SK-N-SH treated with all-trans-retinoic acid at 6 μM for 48 hours (cell line): ENCODE results near the gene HOXC4.

Experiments used
- ATAC-seq: fragments of 200-7000 bp; cut with Tn5 transposase; 3 replicates; pipeline ENCODE4 v1.9.1; 2020; ENCODE audit warnings: mild to moderate bottlenecking, moderate library complexity
- ARNTL ChIP-seq: fragments of 450-650 bp; formaldehyde crosslinking; IDR thresholded peaks from 2 replicates; pipeline ENCODE4 v1.5.0; 2020; ENCODE audit warnings: low read depth, mild to moderate bottlenecking, moderate library complexity, borderline replicate concordance
- CSDC2 ChIP-seq: fragments of 250-450 bp; sonication (Bioruptor Pico); IDR thresholded peaks from 2 replicates; pipeline ENCODE4 v1.5.0; 2020; ENCODE audit warnings: mild to moderate bottlenecking, moderate library complexity
- GLIS3 ChIP-seq: fragments of 250-450 bp; sonication (Bioruptor Pico); IDR thresholded peaks from 2 replicates; pipeline ENCODE4 v1.5.0; 2020; ENCODE audit warnings: mild to moderate bottlenecking, moderate library complexity
- ISL1 ChIP-seq: fragments of 250-450 bp; sonication (Bioruptor Pico); IDR thresholded peaks from 2 replicates; pipeline ENCODE4 v2.1.2; 2022; ENCODE audit warnings: mild to moderate bottlenecking, moderate library complexity
- OSR1 ChIP-seq: fragments of 250-450 bp; sonication (Bioruptor Pico); IDR thresholded peaks from 2 replicates; pipeline ENCODE4 v1.8.0; 2022; ENCODE audit warnings: moderate library complexity, mild to moderate bottlenecking, inconsistent platforms
- PPARA ChIP-seq: fragments of 250-450 bp; sonication (Bioruptor Pico); IDR thresholded peaks from 2 replicates; pipeline ENCODE4 v1.5.0; 2020; ENCODE audit warnings: mild to moderate bottlenecking, borderline replicate concordance
- RARB ChIP-seq: fragments of 250-450 bp; sonication (Bioruptor Pico); IDR thresholded peaks from 2 replicates; pipeline ENCODE4 v1.8.0; 2021; ENCODE audit warnings: mild to moderate bottlenecking, moderate library complexity
- SNAI2 ChIP-seq: fragments of 250-450 bp; sonication (Bioruptor Pico); IDR thresholded peaks from 2 replicates; pipeline ENCODE4 v1.5.0; 2020; ENCODE audit warnings: mild to moderate bottlenecking, moderate library complexity
- TOX ChIP-seq: fragments of 250-450 bp; sonication (Bioruptor Pico); IDR thresholded peaks from 2 replicates; pipeline ENCODE4 v1.8.0; 2021; ENCODE audit warnings: mild to moderate bottlenecking, moderate library complexity, borderline replicate concordance
- ZC3H10 ChIP-seq: fragments of 250-450 bp; sonication (Bioruptor Pico); IDR thresholded peaks from 2 replicates; pipeline ENCODE4 v1.5.1; 2021; ENCODE audit warnings: mild to moderate bottlenecking, moderate library complexity
- ZFP3 ChIP-seq: fragments of 250-450 bp; sonication (Bioruptor Pico); IDR thresholded peaks from 2 replicates; pipeline ENCODE4 v1.5.0; 2020; ENCODE audit warnings: mild to moderate bottlenecking, moderate library complexity
- ZFP30 ChIP-seq: fragments of 450-650 bp; formaldehyde crosslinking; IDR thresholded peaks from 2 replicates; pipeline ENCODE4 v1.5.0; 2022; ENCODE audit warnings: mild to moderate bottlenecking, moderate library complexity
- ZNF565 ChIP-seq: fragments of 450-650 bp; formaldehyde crosslinking; conservative IDR thresholded peaks from 2 replicates; pipeline ENCODE4 v1.5.0; 2020; ENCODE audit warnings: low read depth, mild to moderate bottlenecking, moderate library complexity
- ZNF70 ChIP-seq: fragments of 450-650 bp; formaldehyde crosslinking; IDR thresholded peaks from 2 replicates; pipeline ENCODE4 v1.5.0; 2020; ENCODE audit warnings: mild to moderate bottlenecking, moderate library complexity
- ZNF8 ChIP-seq: fragments of 450-650 bp; formaldehyde crosslinking; IDR thresholded peaks from 2 replicates; pipeline ENCODE4 v1.5.0; 2020; ENCODE audit warnings: mild to moderate bottlenecking, moderate library complexity
- TF ChIP-seq, protein P1 (sequence below): fragments of 250-450 bp; sonication (Bioruptor Pico); IDR thresholded peaks from 2 replicates; pipeline ENCODE4 v1.8.0; 2021; ENCODE audit warnings: low read depth, mild to moderate bottlenecking, moderate library complexity, borderline replicate concordance
- TF ChIP-seq, protein P2 (sequence below): fragments of 250-450 bp; sonication (Bioruptor Pico); IDR thresholded peaks from 2 replicates; pipeline ENCODE4 v1.5.1; 2021; ENCODE audit warnings: mild to moderate bottlenecking, moderate library complexity
- TF ChIP-seq, protein P3 (sequence below): fragments of 250-450 bp; sonication (Bioruptor Pico); IDR thresholded peaks from 2 replicates; pipeline ENCODE4 v1.5.0; 2020; ENCODE audit warnings: mild to moderate bottlenecking, moderate library complexity
- TF ChIP-seq, protein P4 (sequence below): fragments of 250-450 bp; sonication (Bioruptor Pico); IDR thresholded peaks from 2 replicates; pipeline ENCODE4 v1.5.1; 2020; ENCODE audit warnings: low read depth, mild to moderate bottlenecking, moderate library complexity

The HOXC4 gene

GRCh38 chr12:54058128-54058768, 4.6 kb downstream of the HOXC4 start:
- ATAC-seq: no peak
- TF ChIP-seq, protein P1, sequence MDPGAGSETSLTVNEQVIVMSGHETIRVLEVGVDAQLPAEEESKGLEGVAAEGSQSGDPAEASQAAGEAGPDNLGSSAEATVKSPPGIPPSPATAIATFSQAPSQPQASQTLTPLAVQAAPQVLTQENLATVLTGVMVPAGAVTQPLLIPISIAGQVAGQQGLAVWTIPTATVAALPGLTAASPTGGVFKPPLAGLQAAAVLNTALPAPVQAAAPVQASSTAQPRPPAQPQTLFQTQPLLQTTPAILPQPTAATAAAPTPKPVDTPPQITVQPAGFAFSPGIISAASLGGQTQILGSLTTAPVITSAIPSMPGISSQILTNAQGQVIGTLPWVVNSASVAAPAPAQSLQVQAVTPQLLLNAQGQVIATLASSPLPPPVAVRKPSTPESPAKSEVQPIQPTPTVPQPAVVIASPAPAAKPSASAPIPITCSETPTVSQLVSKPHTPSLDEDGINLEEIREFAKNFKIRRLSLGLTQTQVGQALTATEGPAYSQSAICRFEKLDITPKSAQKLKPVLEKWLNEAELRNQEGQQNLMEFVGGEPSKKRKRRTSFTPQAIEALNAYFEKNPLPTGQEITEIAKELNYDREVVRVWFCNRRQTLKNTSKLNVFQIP (CRISPR knock-in tag): no peak
- TF ChIP-seq ZNF8 (CRISPR knock-in tag): no peak
- TF ChIP-seq, protein P2, sequence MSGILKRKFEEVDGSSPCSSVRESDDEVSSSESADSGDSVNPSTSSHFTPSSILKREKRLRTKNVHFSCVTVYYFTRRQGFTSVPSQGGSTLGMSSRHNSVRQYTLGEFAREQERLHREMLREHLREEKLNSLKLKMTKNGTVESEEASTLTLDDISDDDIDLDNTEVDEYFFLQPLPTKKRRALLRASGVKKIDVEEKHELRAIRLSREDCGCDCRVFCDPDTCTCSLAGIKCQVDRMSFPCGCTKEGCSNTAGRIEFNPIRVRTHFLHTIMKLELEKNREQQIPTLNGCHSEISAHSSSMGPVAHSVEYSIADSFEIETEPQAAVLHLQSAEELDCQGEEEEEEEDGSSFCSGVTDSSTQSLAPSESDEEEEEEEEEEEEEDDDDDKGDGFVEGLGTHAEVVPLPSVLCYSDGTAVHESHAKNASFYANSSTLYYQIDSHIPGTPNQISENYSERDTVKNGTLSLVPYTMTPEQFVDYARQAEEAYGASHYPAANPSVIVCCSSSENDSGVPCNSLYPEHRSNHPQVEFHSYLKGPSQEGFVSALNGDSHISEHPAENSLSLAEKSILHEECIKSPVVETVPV (CRISPR knock-in tag): no peak
- TF ChIP-seq PPARA (CRISPR knock-in tag): no peak
- no peak for TF ChIP-seq CSDC2 (CRISPR knock-in tag)
- no peak for TF ChIP-seq GLIS3 (CRISPR knock-in tag)
- no peak for TF ChIP-seq ARNTL (CRISPR knock-in tag)

GRCh38 chr12:54059668-54060067, 6.0 kb downstream of the HOXC4 start:
- TF ChIP-seq ZC3H10 (no peak), ARNTL (CRISPR knock-in tag) (no peak)
- TF ChIP-seq, all 23 proteins: peak for 0
- no peak for ATAC-seq

DNA sequence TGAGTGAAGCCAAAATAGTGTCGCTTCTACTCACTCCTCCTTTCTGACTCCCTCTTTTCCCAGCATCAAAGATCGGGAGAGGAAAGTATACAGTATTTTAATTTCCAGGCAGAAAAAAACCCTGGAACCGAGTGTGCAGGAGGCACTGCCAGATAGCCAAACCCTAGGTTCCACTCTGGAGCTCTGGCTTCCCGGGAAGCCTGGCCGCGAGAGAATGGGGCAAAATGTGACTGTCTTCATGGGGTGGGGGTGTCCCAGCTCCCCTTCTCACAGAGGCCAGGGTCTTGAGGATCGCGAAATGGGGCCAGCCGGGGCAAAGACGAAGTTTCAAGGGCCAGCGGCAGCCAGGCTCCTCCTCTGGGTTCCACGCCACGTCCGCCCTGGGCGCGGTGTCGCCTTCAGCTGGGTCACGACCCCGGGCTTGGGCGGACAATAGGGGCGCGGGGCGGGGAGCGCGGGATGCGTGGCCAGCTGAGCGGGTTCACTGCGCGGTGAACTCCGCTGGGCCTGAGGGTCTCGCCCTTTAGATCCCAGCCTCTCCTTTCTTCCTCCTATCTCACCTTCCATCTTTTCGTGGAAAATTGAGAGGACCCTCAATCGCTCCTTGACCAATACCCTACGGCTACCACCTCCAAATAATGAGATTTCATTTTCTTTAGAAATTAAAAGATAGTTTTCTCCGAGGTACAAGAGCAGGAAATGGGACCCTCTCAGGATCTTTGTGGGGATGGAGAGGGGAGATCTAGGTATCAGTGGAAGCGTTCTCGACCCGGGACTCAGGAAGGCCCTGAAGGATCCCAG, 6.7 kb downstream of the HOXC4 start:
- no peak for ATAC-seq
- TF ChIP-seq CSDC2 (CRISPR knock-in tag): no peak
- no peak for TF ChIP-seq SNAI2 (CRISPR knock-in tag)
- no peak for TF ChIP-seq ZC3H10
- TF ChIP-seq ZNF70: no peak
- TF ChIP-seq ZNF8 (CRISPR knock-in tag): no peak
- TF ChIP-seq ISL1 (CRISPR knock-in tag): no peak

DNA sequence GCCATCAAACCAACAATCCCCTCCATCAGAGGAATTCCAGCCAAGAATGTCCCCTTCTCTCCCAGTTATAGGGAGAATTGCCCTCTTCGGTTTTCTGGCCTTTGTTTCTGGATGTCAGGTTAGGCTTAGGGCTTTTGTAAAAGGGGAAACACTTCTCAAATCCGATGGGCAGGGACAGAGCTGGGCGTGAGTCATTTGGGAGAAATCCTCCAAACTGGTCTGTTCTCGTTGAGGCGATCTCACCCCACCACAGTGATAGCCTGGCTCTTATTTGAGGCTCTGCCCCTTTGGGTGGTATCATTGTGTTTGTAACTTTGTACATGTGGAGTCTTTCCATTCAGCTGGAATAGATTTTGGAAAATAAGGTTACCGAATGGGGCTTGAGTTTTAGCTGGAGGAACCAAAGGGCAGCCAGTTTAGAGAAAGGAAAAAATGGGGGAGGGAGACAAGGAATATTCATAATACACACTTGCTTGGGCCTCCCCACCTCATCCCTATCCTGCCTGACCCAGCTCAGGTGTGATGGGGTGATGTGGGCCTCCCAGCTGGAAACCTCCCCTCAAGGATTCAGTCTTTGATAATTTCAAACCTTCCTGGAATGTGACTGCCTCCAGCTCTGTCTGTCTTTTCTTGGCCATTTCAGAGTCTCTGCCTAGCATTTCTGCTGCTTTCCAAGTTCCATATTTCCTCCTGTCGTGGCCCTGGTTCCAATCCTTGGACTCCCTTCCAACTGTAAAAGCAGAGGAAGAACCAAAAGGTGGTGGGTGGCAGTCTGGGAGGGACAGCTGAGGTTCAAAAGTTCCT, 7.5 kb downstream of the HOXC4 start:
- TF ChIP-seq, protein P1 (CRISPR knock-in tag): no peak
- TF ChIP-seq RARB (CRISPR knock-in tag) (no peak), ZNF70 (no peak), ARNTL (CRISPR knock-in tag) (no peak), ZNF8 (CRISPR knock-in tag) (no peak), ZFP30 (CRISPR knock-in tag) (no peak), ZNF565 (no peak), TOX (no peak), SNAI2 (CRISPR knock-in tag) (no peak), ISL1 (CRISPR knock-in tag) (no peak), PPARA (CRISPR knock-in tag) (no peak), ZFP3 (CRISPR knock-in tag) (no peak), OSR1 (CRISPR knock-in tag) (no peak)
- TF ChIP-seq, protein P2 (CRISPR knock-in tag): no peak
- TF ChIP-seq, protein P3, sequence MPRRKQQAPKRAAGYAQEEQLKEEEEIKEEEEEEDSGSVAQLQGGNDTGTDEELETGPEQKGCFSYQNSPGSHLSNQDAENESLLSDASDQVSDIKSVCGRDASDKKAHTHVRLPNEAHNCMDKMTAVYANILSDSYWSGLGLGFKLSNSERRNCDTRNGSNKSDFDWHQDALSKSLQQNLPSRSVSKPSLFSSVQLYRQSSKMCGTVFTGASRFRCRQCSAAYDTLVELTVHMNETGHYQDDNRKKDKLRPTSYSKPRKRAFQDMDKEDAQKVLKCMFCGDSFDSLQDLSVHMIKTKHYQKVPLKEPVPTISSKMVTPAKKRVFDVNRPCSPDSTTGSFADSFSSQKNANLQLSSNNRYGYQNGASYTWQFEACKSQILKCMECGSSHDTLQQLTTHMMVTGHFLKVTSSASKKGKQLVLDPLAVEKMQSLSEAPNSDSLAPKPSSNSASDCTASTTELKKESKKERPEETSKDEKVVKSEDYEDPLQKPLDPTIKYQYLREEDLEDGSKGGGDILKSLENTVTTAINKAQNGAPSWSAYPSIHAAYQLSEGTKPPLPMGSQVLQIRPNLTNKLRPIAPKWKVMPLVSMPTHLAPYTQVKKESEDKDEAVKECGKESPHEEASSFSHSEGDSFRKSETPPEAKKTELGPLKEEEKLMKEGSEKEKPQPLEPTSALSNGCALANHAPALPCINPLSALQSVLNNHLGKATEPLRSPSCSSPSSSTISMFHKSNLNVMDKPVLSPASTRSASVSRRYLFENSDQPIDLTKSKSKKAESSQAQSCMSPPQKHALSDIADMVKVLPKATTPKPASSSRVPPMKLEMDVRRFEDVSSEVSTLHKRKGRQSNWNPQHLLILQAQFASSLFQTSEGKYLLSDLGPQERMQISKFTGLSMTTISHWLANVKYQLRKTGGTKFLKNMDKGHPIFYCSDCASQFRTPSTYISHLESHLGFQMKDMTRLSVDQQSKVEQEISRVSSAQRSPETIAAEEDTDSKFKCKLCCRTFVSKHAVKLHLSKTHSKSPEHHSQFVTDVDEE (CRISPR knock-in tag): no peak
- TF ChIP-seq, protein P4, sequence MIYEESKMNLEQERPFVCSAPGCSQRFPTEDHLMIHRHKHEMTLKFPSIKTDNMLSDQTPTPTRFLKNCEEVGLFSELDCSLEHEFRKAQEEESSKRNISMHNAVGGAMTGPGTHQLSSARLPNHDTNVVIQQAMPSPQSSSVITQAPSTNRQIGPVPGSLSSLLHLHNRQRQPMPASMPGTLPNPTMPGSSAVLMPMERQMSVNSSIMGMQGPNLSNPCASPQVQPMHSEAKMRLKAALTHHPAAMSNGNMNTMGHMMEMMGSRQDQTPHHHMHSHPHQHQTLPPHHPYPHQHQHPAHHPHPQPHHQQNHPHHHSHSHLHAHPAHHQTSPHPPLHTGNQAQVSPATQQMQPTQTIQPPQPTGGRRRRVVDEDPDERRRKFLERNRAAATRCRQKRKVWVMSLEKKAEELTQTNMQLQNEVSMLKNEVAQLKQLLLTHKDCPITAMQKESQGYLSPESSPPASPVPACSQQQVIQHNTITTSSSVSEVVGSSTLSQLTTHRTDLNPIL (CRISPR knock-in tag): no peak
- no peak; the same call in 2 of the 3 replicates for ATAC-seq
